ENCODE measurements around the gene PITPNM3. TPM values are rescaled to one million over a fixed set of nuclear protein-coding genes. Genes with fewer than 3 reads are reported as not detected.

Gene PITPNM3
- total RNA-seq, 6 experiments from 2014 or later, result 0.94 to 1.1 (median 1.0) TPM

GRCh38 chr17:6435968-6436367 is 120.4 kb downstream of the PITPNM3 start:
- Mint-ChIP-seq H3K27ac (no peak overlapping the region), H3K4me3 (no peak overlapping the region), H3K9me3 (peaks cover 8% of the 10 kb centered on the region), H3K27me3 (ENCODE audit: insufficient read depth) (peaks cover 27% of the 10 kb centered on the region), H3K4me1 (ENCODE audit: low read depth) (peaks cover 7% of the 10 kb centered on the region; the same call in 1 of the 2 replicates), H3K36me3 (ENCODE audit: low read depth) (peaks cover 5% of the 10 kb centered on the region)
- TF ChIP-seq CTCF (IDR thresholded peaks at IDR 0.05), result peak; percentile 88
- DNase-seq, result peak; percentile 51

- H3K27me3 Mint-ChIP-seq (ENCODE audit: insufficient read depth), result peaks cover 25% of the 10 kb centered on the region
- no peak within 1 kb of the TSS for H3K27ac Mint-ChIP-seq
- H3K4me3 Mint-ChIP-seq, result no peak within 1 kb of the TSS
- H3K36me3 Mint-ChIP-seq (ENCODE audit: low read depth), result peaks cover 8% of the 10 kb centered on the region
- no peaks in the 10 kb centered on the region for H3K4me1 Mint-ChIP-seq (ENCODE audit: low read depth)
- TF ChIP-seq CTCF (IDR thresholded peaks at IDR 0.05), result no peak
- DNase-seq, result no peak
- peaks cover 14% of the 10 kb centered on the region for H3K9me3 Mint-ChIP-seq
Observed at GRCh38 chr17:6435051-6435450, 121.3 kb downstream of the PITPNM3 start, which contains the start of gene AIPL1. Gene AIPL1, minus strand, starts transcription at chr17:6435121. Its CDS starts 17 bp downstream, at chr17:6435104.

GRCh38 chr17:6430769-6431168 is 125.6 kb downstream of the PITPNM3 start:
- DNase-seq, result no peak
- Mint-ChIP-seq H3K36me3 (ENCODE audit: low read depth) (peaks cover 13% of the 10 kb centered on the region), H3K27ac (no peak overlapping the region), H3K4me1 (ENCODE audit: low read depth) (peaks cover 7% of the 10 kb centered on the region; the same call in 1 of the 2 replicates), H3K4me3 (no peak overlapping the region), H3K27me3 (ENCODE audit: insufficient read depth) (peaks cover 3% of the 10 kb centered on the region), H3K9me3 (peaks cover 19% of the 10 kb centered on the region)
- peak; percentile 75 for TF ChIP-seq CTCF (IDR thresholded peaks at IDR 0.05)

- TF ChIP-seq CTCF (IDR thresholded peaks at IDR 0.05), result no peak
- Mint-ChIP-seq H3K4me1 (ENCODE audit: low read depth) (peaks cover 7% of the 10 kb centered on the region; the same call in 1 of the 2 replicates), H3K27ac (no peak overlapping the region), H3K4me3 (no peak overlapping the region), H3K27me3 (ENCODE audit: insufficient read depth) (peaks cover 13% of the 10 kb centered on the region), H3K9me3 (peaks cover 19% of the 10 kb centered on the region), H3K36me3 (ENCODE audit: low read depth) (peaks cover 13% of the 10 kb centered on the region)
- DNase-seq, result no peak
Observed at GRCh38 chr17:6429266-6429665, 127.1 kb downstream of the PITPNM3 start.

GRCh38 chr17:6428207-6428965 is 128.0 kb downstream of the PITPNM3 start:
- Mint-ChIP-seq H3K4me1 (ENCODE audit: low read depth) (peaks cover 7% of the 10 kb centered on the region; the same call in 1 of the 2 replicates), H3K27ac (no peak overlapping the region), H3K27me3 (ENCODE audit: insufficient read depth) (peaks cover 18% of the 10 kb centered on the region), H3K9me3 (peaks cover 19% of the 10 kb centered on the region), H3K4me3 (no peak overlapping the region), H3K36me3 (ENCODE audit: low read depth) (peaks cover 13% of the 10 kb centered on the region)
- no peak for DNase-seq
- TF ChIP-seq CTCF (IDR thresholded peaks at IDR 0.05), result no peak

All from HFFc6 (cell line).